Measurements from ENCODE around the gene S100A1.

DNA sequence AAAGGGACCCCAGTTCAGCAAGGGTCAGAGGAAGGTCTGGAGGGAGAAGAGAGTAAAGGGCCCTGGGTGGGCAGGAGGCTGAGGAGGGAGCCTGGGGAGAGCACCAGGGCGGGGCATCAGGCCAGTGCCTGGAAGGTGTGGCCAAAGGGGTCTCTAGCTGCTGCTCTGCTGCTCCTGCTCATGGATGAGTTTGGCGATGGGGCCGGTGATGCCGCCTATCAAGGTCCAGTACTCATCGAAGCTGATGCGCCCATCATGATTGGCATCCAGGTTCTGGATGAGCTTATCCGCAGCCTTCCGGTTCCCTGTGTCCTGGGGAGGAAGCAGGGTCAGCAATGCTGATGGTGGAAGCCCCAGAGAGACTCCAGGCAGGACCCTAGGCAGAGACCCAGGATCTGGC, 20.9 kb upstream of the S100A1 start:
- TF ChIP-seq, protein P1, sequence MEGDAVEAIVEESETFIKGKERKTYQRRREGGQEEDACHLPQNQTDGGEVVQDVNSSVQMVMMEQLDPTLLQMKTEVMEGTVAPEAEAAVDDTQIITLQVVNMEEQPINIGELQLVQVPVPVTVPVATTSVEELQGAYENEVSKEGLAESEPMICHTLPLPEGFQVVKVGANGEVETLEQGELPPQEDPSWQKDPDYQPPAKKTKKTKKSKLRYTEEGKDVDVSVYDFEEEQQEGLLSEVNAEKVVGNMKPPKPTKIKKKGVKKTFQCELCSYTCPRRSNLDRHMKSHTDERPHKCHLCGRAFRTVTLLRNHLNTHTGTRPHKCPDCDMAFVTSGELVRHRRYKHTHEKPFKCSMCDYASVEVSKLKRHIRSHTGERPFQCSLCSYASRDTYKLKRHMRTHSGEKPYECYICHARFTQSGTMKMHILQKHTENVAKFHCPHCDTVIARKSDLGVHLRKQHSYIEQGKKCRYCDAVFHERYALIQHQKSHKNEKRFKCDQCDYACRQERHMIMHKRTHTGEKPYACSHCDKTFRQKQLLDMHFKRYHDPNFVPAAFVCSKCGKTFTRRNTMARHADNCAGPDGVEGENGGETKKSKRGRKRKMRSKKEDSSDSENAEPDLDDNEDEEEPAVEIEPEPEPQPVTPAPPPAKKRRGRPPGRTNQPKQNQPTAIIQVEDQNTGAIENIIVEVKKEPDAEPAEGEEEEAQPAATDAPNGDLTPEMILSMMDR (IDR thresholded peaks at IDR 0.05; ENCODE audit: insufficient read depth, low read length): no peak
- TF ChIP-seq POLR2AphosphoS5 (IDR thresholded peaks at IDR 0.05; ENCODE audit: low read depth) (no peak), SPI1 (IDR thresholded peaks at IDR 0.05; ENCODE audit: borderline replicate concordance, low read depth) (no peak)
- TF ChIP-seq, protein P2, sequence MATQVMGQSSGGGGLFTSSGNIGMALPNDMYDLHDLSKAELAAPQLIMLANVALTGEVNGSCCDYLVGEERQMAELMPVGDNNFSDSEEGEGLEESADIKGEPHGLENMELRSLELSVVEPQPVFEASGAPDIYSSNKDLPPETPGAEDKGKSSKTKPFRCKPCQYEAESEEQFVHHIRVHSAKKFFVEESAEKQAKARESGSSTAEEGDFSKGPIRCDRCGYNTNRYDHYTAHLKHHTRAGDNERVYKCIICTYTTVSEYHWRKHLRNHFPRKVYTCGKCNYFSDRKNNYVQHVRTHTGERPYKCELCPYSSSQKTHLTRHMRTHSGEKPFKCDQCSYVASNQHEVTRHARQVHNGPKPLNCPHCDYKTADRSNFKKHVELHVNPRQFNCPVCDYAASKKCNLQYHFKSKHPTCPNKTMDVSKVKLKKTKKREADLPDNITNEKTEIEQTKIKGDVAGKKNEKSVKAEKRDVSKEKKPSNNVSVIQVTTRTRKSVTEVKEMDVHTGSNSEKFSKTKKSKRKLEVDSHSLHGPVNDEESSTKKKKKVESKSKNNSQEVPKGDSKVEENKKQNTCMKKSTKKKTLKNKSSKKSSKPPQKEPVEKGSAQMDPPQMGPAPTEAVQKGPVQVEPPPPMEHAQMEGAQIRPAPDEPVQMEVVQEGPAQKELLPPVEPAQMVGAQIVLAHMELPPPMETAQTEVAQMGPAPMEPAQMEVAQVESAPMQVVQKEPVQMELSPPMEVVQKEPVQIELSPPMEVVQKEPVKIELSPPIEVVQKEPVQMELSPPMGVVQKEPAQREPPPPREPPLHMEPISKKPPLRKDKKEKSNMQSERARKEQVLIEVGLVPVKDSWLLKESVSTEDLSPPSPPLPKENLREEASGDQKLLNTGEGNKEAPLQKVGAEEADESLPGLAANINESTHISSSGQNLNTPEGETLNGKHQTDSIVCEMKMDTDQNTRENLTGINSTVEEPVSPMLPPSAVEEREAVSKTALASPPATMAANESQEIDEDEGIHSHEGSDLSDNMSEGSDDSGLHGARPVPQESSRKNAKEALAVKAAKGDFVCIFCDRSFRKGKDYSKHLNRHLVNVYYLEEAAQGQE (IDR thresholded peaks at IDR 0.05; ENCODE audit: insufficient replicate concordance, low read depth): no peak
